Activated T-helper 1 cell treated with anti-CD3 and anti-CD28 coated beads, Interleukin-12 subunit alpha, Interleukin-12 subunit beta, Interleukin-2, Interleukin-4 antibody, amounts not matched to agents 30 ng/mL and 10 ng/mL and 1 ng/mL, durations not matched to agents 14 hours and 24 hours and 36 hours (primary cell): ENCODE measurements around the gene RTRAF. TPM values are rescaled to one million over a fixed set of nuclear protein-coding genes. Genes with fewer than 3 reads are reported as not detected.

Experiments
- DNase-seq: peaks from one replicate; pipeline ENCODE4 v3.0.0; 2021; ENCODE audit warnings: low spot score
- H3K27ac Mint-ChIP-seq: one replicate; pipeline ENCODE4 v1.8.0; 2021; ENCODE audit warnings: mild to moderate bottlenecking, mixed read lengths
- H3K27me3 Mint-ChIP-seq: one replicate; pipeline ENCODE4 v1.8.0; 2022; ENCODE audit warnings: mild to moderate bottlenecking, moderate library complexity, mixed read lengths; ENCODE audit not compliant: insufficient read depth
- H3K36me3 Mint-ChIP-seq: one replicate; pipeline ENCODE4 v1.8.0; 2021; ENCODE audit warnings: low read depth, mixed read lengths
- H3K4me1 Mint-ChIP-seq: one replicate; pipeline ENCODE4 v1.8.0; 2021; ENCODE audit warnings: low read depth, mixed read lengths
- H3K4me3 Mint-ChIP-seq: one replicate; pipeline ENCODE4 v1.8.0; 2021; ENCODE audit warnings: mild to moderate bottlenecking, moderate library complexity, mixed read lengths
- H3K9me3 Mint-ChIP-seq: one replicate; pipeline ENCODE4 v1.8.0; 2021; ENCODE audit warnings: mixed read lengths
- intact Hi-C: fragments of 100-400 bp; cut with micrococcal nuclease; formaldehyde crosslinking; loops from one replicate; pipeline ENCODE4 v1.15.1; 2024
- total RNA-seq: library from RNA; stranded (reverse); gene quantifications from 2 replicates; pipeline ENCODE4 v1.2.3, GENCODE V29; 2022

Gene RTRAF
- total RNA-seq, 1 donor from 2014 or later = 215 TPM

GRCh38 chr14:52014601-52015267 lies 25.4 kb downstream of the RTRAF start:
- Mint-ChIP-seq H3K36me3 (peaks cover 15% of the 10 kb centered on the region), H3K4me1 (no peaks in the 10 kb centered on the region), H3K4me3 (no peak overlapping the region), H3K27ac (no peak overlapping the region), H3K9me3 (no peaks in the 10 kb centered on the region), H3K27me3 (no peaks in the 10 kb centered on the region)
- intact Hi-C loops = no loop called here
- DNase-seq = no peak

DNA sequence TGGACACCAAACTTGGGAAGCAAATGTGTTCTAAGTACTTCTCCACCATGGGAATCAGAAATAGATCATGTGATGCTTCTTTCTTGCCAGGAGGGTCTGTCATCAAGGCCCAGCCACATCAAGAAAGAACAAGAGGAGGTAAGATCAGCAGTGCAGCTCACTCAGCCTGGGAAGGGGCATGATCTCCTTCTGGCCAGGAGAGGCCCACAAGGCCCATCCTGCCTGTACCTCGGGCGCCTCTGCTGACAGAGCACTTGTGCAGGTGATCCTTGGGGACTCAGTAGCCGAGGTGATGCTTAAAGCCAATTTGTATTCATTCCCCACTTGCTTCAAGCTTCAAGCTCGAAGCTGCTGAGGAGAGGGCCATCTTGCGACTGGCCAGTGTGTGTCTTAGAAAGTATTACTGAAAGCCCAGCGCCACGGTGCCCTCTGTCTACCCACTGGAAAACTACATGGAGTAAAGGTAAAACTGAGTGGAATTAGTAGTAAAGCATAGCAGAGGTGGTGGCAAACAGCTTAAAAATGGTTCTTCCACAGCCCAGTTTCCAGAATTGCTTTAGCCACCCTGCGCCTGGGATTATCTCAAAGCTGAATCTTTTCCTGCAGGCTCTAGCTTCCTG lies 26.2 kb downstream of the RTRAF start:
- Mint-ChIP-seq H3K4me3 (no peak overlapping the region), H3K27ac (no peak overlapping the region), H3K27me3 (no peaks in the 10 kb centered on the region), H3K36me3 (peaks cover 13% of the 10 kb centered on the region), H3K4me1 (peaks cover 7% of the 10 kb centered on the region), H3K9me3 (no peaks in the 10 kb centered on the region)
- intact Hi-C loops = no loop called here
- no peak for DNase-seq

DNA sequence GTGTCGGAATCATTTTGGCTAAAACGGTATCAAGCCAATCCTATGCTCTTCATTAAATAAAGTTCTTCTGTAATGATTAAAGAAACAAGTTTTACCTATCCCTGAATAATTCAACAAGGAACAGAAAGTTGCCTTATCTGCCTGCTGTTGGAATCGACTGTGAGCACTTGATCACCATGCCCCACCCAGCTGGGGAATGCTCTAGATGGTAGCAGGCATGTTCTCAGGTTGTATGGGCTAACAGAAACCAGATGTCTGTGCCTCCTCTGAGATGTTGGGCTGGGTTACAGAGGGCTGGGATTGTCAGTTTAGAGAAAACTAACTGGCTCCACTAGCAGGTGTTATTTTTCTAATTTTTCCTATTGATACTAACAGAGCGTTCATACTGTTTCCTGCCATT lies 28.9 kb downstream of the RTRAF start:
- peaks cover 33% of the 10 kb centered on the region for H3K4me1 Mint-ChIP-seq
- no peak for DNase-seq
- intact Hi-C loops = no loop called here
- peaks cover under 1% of the 10 kb centered on the region for H3K36me3 Mint-ChIP-seq
- H3K27ac Mint-ChIP-seq = no peak overlapping the region
- no peaks in the 10 kb centered on the region for H3K27me3 Mint-ChIP-seq
- no peak overlapping the region for H3K4me3 Mint-ChIP-seq
- H3K9me3 Mint-ChIP-seq = peaks cover 3% of the 10 kb centered on the region

DNA sequence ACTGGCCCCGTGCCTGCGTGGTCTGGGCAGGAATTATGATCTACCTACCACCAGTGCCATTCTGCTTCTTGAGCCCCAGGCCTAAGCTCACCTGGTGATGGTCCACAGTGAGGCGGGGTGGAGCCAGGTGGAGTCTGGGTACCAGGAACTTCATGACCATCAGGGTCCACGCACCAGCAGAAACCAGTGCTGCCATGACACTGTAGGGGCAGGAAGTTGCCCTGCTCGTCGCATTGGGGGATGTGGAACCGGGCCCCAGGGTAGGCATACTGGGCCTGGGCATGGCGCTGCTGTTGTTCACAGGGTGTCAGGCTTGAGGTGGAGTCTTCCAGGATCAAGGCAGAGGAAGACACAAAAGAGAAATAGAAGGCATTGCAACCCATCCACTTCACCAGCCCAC lies 29.6 kb downstream of the RTRAF start:
- Mint-ChIP-seq H3K27me3 (no peaks in the 10 kb centered on the region), H3K27ac (no peak overlapping the region), H3K4me3 (no peak overlapping the region), H3K9me3 (peaks cover 3% of the 10 kb centered on the region), H3K4me1 (peaks cover 33% of the 10 kb centered on the region), H3K36me3 (no peaks in the 10 kb centered on the region)
- intact Hi-C loops = no loop called here
- no peak for DNase-seq

GRCh38 chr14:52020161-52020714 lies 30.9 kb downstream of the RTRAF start:
- no peak overlapping the region for H3K4me3 Mint-ChIP-seq
- intact Hi-C loops = loop anchor here (2.0 kb wide), 1 partner anchor 31 kb away; the partner anchor contains the start of gene RTRAF

GRCh38 chr14:52020866-52021717 lies 31.7 kb downstream of the RTRAF start:
- H3K36me3 Mint-ChIP-seq = no peaks in the 10 kb centered on the region
- peak overlapping the region; percentile 22 for H3K27ac Mint-ChIP-seq
- intact Hi-C loops = loop anchor here (2.0 kb wide), 1 partner anchor 32 kb away; the partner anchor contains the start of gene RTRAF
- H3K4me3 Mint-ChIP-seq = no peak overlapping the region
- H3K4me1 Mint-ChIP-seq = peaks cover 33% of the 10 kb centered on the region
- DNase-seq = no peak
- no peaks in the 10 kb centered on the region for H3K27me3 Mint-ChIP-seq
- H3K9me3 Mint-ChIP-seq = peaks cover 7% of the 10 kb centered on the region

More at GRCh38 chr14:52020161-52020714, 30.9 kb downstream of the RTRAF start:
- Mint-ChIP-seq H3K27ac (peak overlapping the region; percentile 26), H3K4me1 (peaks cover 33% of the 10 kb centered on the region), H3K27me3 (no peaks in the 10 kb centered on the region), H3K9me3 (peaks cover 7% of the 10 kb centered on the region), H3K36me3 (no peaks in the 10 kb centered on the region)
- DNase-seq = no peak

- H3K9me3 Mint-ChIP-seq = peaks cover 7% of the 10 kb centered on the region
- peaks cover 33% of the 10 kb centered on the region for H3K4me1 Mint-ChIP-seq
- H3K27ac Mint-ChIP-seq = no peak overlapping the region
- H3K36me3 Mint-ChIP-seq = no peaks in the 10 kb centered on the region
- no peaks in the 10 kb centered on the region for H3K27me3 Mint-ChIP-seq
- DNase-seq = no peak
- intact Hi-C loops = loop anchor here (1.0 to 2.0 kb wide), 3 partner anchors 25 to 436 kb away; partner anchors contain the start of gene RTRAF
- no peak overlapping the region for H3K4me3 Mint-ChIP-seq
Observed at GRCh38 chr14:52021957-52022600, 32.7 kb downstream of the RTRAF start.

GRCh38 chr14:52023518-52023917 lies 34.2 kb downstream of the RTRAF start:
- H3K4me3 Mint-ChIP-seq = no peak overlapping the region
- intact Hi-C loops = loop anchor here (2.0 kb wide), 1 partner anchor 27 kb away; no protein-coding TSS in a partner anchor
- no peaks in the 10 kb centered on the region for H3K36me3 Mint-ChIP-seq
- no peaks in the 10 kb centered on the region for H3K27me3 Mint-ChIP-seq
- H3K4me1 Mint-ChIP-seq = peaks cover 33% of the 10 kb centered on the region
- peaks cover 7% of the 10 kb centered on the region for H3K9me3 Mint-ChIP-seq
- H3K27ac Mint-ChIP-seq = no peak overlapping the region
- DNase-seq = no peak

DNA sequence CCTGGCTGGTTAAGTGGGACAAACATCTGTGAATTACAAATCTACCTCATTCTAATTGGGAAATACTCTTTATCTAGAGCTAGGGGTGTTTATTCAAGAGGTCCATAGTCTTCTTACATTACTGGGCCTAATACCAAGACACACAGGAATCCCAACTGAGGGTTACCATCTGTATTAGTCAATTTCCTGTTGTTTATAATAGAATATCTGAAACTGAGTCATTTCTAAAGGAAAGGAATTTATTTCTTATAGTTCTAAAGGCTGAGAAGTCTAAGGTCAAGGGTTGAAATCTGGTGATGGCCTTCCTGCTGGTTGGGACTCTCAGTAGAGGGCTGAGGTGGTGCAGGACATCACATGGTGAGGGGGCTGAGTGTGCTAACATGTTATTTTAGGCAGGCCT lies 36.0 kb downstream of the RTRAF start:
- no peak overlapping the region for H3K4me3 Mint-ChIP-seq
- no peak overlapping the region for H3K27ac Mint-ChIP-seq
- peaks cover 28% of the 10 kb centered on the region for H3K4me1 Mint-ChIP-seq
- DNase-seq = no peak
- H3K9me3 Mint-ChIP-seq = peaks cover 7% of the 10 kb centered on the region
- intact Hi-C loops = no loop called here
- H3K36me3 Mint-ChIP-seq = no peaks in the 10 kb centered on the region
- no peaks in the 10 kb centered on the region for H3K27me3 Mint-ChIP-seq

- Mint-ChIP-seq H3K27me3 (no peaks in the 10 kb centered on the region), H3K27ac (no peak overlapping the region), H3K36me3 (no peaks in the 10 kb centered on the region), H3K4me3 (no peak overlapping the region), H3K9me3 (peaks cover 7% of the 10 kb centered on the region), H3K4me1 (peaks cover 19% of the 10 kb centered on the region)
- intact Hi-C loops = no loop called here
- no peak for DNase-seq
Observed at GRCh38 chr14:52026017-52026660, 36.8 kb downstream of the RTRAF start.

- intact Hi-C loops = no loop called here
- Mint-ChIP-seq H3K4me1 (peaks cover 12% of the 10 kb centered on the region), H3K27me3 (no peaks in the 10 kb centered on the region)
Observed at GRCh38 chr14:52026901-52027300, 37.6 kb downstream of the RTRAF start.

GRCh38 chr14:52029881-52030280 lies 40.5 kb downstream of the RTRAF start:
- Mint-ChIP-seq H3K4me3 (no peak overlapping the region), H3K27ac (no peak overlapping the region), H3K27me3 (peaks cover 6% of the 10 kb centered on the region), H3K36me3 (no peaks in the 10 kb centered on the region), H3K9me3 (no peaks in the 10 kb centered on the region), H3K4me1 (no peaks in the 10 kb centered on the region)
- DNase-seq = no peak
- intact Hi-C loops = no loop called here

More at GRCh38 chr14:52026901-52027300, 37.6 kb downstream of the RTRAF start:
- Mint-ChIP-seq H3K36me3 (no peaks in the 10 kb centered on the region), H3K27ac (no peak overlapping the region), H3K9me3 (peaks cover 7% of the 10 kb centered on the region), H3K4me3 (no peak overlapping the region)
- DNase-seq = no peak
